GM18868 (cell line): ENCODE measurements around the gene TP73.
"Not testable (repeated sequence)": the region's sequence is repeated elsewhere in the genome, so short reads cannot be mapped to it uniquely, and the experiment has no call there.

Experiments
- ATAC-seq: cut with Tn5 transposase; IDR thresholded peaks from one replicate; pipeline ENCODE4 v1.9.1; 2021; ENCODE audit warnings: mild to moderate bottlenecking, moderate library complexity; ENCODE audit not compliant: unreplicated experiment

The TP73 gene

DNA sequence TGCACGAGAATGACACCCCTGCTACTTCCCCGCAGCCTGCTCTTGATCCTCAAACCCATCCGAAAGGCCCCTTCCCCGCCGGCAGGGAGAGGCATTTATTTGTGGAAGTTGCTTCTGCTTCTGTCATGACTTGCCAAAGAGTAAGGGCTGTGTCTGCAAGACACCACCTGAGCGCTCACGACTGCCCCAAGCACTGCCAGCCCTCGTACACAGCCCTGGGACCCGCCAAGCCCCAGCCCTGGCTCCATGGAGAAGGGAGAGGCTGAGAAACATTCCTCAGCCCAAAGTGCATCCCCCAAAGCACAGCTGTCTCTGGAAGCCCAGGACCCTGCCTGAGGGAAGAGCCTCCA is 33.8 kb upstream of the TP73 start:
- ATAC-seq = no peak

DNA sequence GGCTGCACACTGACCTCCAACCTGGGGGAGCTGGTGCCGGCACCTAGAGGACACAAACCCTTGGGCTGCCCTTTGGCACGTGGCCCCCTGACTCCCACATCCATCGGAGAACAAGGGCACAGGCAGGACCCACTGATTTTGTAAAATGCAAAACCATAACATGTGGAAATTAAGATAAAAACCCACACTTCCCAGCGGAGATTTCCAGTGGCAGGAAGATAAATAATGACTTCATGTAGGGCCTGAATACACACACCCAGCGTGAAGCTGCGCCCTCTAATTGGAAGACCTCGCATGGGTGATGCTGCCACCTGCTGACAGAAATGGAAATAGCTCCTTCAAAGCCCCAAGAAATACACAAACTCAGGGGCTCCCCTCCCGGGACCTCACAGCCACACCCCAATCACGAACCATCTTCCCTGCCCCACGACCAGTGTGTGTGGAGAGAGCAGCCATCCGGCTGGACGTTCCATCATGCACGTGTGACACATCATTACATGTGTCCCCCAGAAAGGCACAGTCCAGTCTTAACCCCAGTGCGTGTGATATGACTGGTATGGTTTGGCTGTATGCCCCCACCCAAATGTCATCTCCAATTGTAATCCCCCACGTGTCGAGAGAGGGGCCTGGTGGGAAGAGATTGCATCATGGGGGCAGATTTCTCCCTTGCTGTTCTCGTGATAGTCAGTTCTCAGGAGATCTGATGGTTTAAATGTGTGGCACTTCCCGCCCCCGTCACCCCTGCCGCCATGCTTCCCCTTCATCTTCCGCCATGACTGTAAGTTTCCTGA is 33.2 kb upstream of the TP73 start:
- ATAC-seq = peak; percentile 59

DNA sequence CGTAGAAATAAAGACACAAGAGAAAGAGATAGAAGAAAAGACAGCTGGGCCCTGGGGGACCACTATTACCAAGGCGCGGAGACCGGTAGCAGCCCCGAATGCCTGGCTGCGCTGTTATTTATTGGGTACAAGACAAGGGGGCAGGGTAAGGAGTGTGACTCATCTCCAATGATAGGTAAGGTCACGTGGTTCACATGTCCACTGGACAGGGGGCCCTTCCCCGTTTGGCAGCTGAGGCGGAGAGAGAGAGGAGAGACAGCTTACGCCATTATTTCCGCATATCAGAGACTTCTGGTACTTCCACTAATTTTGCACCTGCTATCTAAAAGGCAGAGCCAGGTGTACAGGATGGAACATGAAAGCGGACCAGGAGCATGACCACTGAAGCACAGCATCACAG is 31.6 kb upstream of the TP73 start:
- no peak for ATAC-seq

DNA sequence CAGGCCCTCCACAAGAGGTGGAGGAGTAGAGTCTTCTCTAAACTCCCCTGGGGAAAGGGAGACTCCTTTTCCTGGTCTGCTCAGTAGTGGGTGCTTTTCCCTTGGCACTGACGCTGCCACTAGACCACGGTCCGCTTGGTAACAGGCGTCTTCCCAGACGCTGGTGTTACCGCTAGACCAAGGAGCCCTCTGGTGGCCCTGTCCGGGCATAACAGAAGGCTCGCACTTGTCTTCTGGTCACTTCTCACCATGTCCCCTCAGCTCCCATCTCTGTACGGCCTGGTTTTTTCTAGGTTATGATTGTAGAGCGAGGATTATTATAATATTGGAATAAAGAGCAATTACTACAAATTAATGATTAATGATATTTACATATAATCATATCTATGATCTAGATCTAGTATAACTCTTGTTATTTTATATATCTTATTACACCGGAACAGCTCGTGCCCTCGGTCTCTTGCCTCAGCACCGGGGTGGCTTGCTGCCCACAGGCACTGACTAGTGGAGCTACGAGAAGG is 31.1 kb upstream of the TP73 start:
- ATAC-seq = not testable (repeated sequence)

GRCh38 chr1:3622102-3622501 is 30.2 kb upstream of the TP73 start:
- not testable (repeated sequence) for ATAC-seq

GRCh38 chr1:3623441-3624199 is 28.7 kb upstream of the TP73 start:
- no peak for ATAC-seq

GRCh38 chr1:3624200-3625136 is 27.8 kb upstream of the TP73 start, which contains the start of gene TPRG1L:
TPRG1L (plus strand) TSS chr1:3625015; CDS start chr1:3625073, 58 bp downstream.
- ATAC-seq = peak; percentile 88

GRCh38 chr1:3625151-3625907 is 27.0 kb upstream of the TP73 start:
- peak; percentile 6 for ATAC-seq

DNA sequence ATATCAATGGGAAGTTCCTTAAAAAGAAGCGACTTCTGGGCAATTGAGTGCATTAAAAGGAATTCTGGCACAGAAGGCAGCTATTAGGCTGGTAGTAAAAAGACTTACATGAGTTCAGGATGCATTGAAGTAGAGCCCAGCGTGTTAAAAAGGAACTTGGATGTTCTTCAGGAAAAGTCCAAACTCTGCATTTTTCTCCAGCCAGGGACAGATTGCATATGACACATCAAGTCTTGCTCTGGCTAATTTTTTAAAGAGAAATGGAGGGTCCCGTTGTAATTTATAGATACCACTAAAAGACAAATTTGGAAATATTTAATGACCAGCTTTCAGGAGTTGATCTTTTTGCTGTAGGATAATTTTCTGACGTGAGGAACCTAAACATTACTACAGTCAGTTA is 26.3 kb upstream of the TP73 start:
- no peak for ATAC-seq

DNA sequence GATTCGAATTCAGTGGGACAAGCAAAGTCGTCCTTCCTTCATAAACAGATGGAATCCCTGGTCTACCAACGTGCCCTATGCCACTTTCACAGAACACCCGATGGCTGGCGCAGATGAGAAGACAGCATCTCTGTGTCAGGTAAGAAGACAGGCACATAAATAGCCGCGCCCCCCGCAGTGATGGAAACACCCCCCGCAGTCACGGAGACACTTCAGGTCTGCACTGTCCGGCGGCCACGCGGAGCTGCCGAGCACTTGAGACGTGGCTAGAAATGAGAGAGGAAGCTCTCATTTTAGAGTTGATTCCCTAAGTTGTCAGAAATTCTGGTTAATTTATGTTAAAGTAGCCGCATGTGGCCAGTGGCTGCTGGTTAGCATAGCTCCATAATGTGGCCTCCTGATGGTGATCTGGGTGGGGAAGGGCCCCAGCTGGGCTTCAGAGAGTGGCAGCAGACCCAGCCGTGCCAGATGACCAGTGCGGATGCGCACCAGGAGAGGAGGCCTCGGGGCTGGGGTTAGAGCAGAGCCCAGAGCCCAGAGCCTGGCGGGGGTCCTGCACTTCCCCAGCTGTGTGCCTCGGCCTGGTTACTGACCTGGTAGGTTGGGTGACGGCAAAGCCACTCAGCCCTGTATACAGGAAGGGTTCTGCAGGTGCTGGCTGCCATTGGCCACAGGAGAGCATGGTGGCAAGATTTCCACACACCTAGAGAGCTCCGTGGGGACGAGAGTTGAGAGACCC is 24.6 kb upstream of the TP73 start:
- ATAC-seq = no peak

DNA sequence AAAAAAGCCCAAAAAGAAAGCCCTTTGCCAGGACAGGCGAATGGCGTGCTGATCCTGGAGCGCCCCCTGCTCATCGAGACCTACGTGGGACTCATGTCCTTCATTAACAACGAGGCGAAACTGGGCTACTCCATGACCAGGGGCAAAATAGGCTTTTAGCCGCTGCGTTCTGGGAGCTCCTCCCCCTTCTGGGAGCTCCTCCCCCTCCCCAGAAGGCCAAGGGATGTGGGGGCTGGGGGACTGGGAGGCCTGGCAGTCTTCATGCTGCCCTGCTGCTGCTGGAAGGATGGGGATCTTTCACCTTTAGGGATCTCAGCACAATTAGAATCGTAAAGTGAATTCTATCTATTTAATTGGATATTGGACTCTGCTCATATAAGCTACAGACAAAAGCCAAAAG is 23.9 kb upstream of the TP73 start:
- ATAC-seq = no peak

GRCh38 chr1:3629561-3630160 is 22.7 kb upstream of the TP73 start:
- no peak for ATAC-seq

DNA sequence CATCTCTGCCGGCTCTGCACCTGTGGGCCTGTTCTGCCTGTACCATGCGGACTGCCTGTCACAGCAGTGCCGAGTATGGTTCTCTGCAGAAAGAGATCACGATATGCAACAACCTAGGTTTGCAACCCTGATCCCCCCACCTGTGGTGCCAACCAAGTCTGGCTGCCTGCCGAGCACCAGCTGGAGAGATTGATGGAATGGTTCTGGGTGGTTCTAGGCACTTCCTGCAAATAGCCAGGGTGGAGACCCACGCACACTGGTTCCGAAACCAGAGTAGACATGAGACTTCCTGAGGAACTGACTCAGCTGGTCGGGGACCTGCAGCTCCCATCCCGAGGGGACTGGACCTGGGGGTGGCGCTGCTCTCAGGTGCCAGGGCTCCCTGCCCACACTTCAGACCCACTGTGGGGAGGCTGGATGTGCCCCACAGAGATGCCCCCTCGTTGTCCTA is 22.1 kb upstream of the TP73 start:
- no peak for ATAC-seq

- no peak for ATAC-seq
Measured at GRCh38 chr1:3630914-3631313, 21.4 kb upstream of the TP73 start.

DNA sequence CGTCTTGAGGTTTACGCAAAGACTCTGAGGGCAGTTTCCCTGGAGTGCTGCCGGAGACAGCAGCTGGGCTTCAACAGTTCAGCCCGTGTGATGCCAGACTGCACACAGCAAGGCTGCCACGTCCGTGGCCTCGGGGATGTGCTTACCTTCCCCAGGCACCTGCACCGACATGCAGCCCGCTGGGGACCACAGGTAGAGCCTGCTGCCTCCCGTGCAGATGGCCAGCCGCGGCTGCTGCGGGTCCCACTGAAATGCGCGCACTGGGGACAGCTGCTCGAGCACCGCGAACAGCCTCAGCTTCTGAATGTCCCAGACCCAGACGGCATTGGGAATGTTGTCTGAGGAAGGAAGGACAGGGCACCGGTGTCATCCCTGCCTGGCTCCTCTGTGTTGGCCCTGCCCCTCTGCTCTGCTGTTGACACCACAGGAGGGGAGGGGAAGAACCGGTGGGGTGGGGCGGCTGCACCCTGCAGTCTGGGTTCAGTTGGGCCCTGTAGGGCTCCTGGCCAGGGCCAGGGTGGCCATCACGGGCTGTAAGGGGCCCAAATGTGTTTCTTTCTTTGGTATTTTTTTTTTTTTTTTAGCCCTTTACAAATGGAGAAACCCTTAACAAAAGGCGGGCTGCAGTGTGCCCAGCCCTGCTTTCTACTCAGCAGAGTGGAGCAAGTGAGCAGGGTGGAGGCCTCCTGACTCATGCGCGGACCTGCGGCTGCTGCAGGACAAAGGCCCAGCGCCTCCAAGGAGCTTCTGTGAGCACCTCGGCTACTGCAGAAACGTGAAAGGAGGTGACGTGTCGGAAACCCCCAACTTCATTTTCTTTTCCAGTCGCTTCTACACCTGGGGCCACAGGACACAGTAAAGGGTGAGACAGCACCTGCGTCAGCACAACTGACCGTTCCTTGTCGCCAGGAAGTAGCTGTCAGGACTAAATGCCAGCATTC is 20.7 kb upstream of the TP73 start:
- no peak for ATAC-seq

DNA sequence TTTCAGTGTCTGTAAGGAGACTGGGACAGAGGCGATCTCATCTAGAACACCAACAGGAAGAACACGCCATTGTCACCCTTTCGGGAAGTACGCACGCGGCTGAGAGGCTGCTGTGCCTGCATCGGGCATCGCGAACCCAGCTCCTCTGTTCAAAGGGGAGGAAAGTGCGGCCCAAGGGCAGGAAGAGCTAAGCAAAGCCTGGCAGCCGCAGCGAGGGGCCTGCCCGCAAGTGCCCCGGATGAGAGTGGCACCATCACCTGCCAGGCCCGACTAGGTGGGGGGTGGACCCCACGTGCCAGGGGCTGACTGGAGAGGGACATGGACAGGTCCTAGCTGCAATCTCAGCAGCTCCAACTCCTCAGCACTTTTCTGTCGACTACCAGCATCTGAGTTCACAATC is 20.0 kb upstream of the TP73 start:
- ATAC-seq = no peak

- no peak for ATAC-seq
Measured at GRCh38 chr1:3632716-3633343, 19.5 kb upstream of the TP73 start.
